NCI-H460 (cell line): Measurements from ENCODE around the gene WIZ. TPM values are rescaled to one million over a fixed set of nuclear protein-coding genes. Genes with fewer than 3 reads are reported as not detected.

Experiments used
- DNase-seq: peaks from one replicate; pipeline ENCODE4 v3.0.0-alpha.2; 2016; ENCODE audit warnings: low read depth; ENCODE audit errors: extremely low read depth
- total RNA-seq: library from RNA; depleted of rRNA; stranded (reverse); fragments of >200 nt; shearing (Covaris generic); gene quantifications from 2 replicates; pipeline ENCODE4 v1.2.3, GENCODE V29; 2014

The WIZ gene
- total RNA-seq, 1 experiment from 2014 or later: 9.3 TPM

- DNase-seq: no peak
Observed at GRCh38 chr19:15448044-15448777, 1.5 kb downstream of the WIZ start.

GRCh38 chr19:15447057-15447456 lies 2.7 kb downstream of the WIZ start:
- DNase-seq: no peak

- DNase-seq: no peak
Observed at GRCh38 chr19:15445807-15446376, 3.9 kb downstream of the WIZ start.

- no peak for DNase-seq
Observed at GRCh38 chr19:15445227-15445605, 4.5 kb downstream of the WIZ start.

- no peak for DNase-seq
Observed at GRCh38 chr19:15444505-15445226, 5.1 kb downstream of the WIZ start.

- no peak for DNase-seq
Observed at GRCh38 chr19:15443838-15444237, 5.9 kb downstream of the WIZ start.

- DNase-seq: no peak
Observed at GRCh38 chr19:15443325-15443724, 6.4 kb downstream of the WIZ start.

- no peak for DNase-seq
Observed at GRCh38 chr19:15442142-15442920, 7.4 kb downstream of the WIZ start.

GRCh38 chr19:15441317-15441716 lies 8.4 kb downstream of the WIZ start:
- no peak for DNase-seq

GRCh38 chr19:15439821-15440641 lies 9.7 kb downstream of the WIZ start:
- no peak for DNase-seq

- DNase-seq: no peak
Observed at GRCh38 chr19:15439078-15439799, 10.5 kb downstream of the WIZ start.

GRCh38 chr19:15438577-15438976 lies 11.2 kb downstream of the WIZ start:
- DNase-seq: no peak

GRCh38 chr19:15438124-15438496 lies 11.6 kb downstream of the WIZ start:
- no peak for DNase-seq

GRCh38 chr19:15437355-15438123 lies 12.2 kb downstream of the WIZ start:
- DNase-seq: no peak

GRCh38 chr19:15436826-15437110 lies 13.0 kb downstream of the WIZ start:
- DNase-seq: no peak

GRCh38 chr19:15436012-15436825 lies 13.5 kb downstream of the WIZ start:
- DNase-seq: no peak

GRCh38 chr19:15433519-15434069 lies 16.2 kb downstream of the WIZ start:
- DNase-seq: no peak
